ENCODE data around the gene ST6GALNAC2. TPM values are rescaled to one million over a fixed set of nuclear protein-coding genes. Genes with fewer than 3 reads are reported as not detected.
"Not testable (repeated sequence)": the region's sequence is repeated elsewhere in the genome, so short reads cannot be mapped to it uniquely, and the experiment has no call there.

Gene ST6GALNAC2
- total RNA-seq, 1 experiment from 2014 or later: 23.0 TPM

- Histone ChIP-seq H3K4me3 (ENCODE audit: low read depth in 2 of 2, low read length in 2 of 2) (no peak overlapping the region), H3K27me3 (ENCODE audit: control insufficient read depth, insufficient read depth, low read length) (no peaks in the 10 kb centered on the region), H3K27ac (ENCODE audit: low read length) (peak overlapping the region; percentile 85), H3K9me3 (ENCODE audit: control insufficient read depth, insufficient read depth, low read depth, low read length) (no peaks in the 10 kb centered on the region), H3K4me1 (ENCODE audit: control insufficient read depth, insufficient read depth, low read length) (peaks cover 76% of the 10 kb centered on the region), H3K36me3 (ENCODE audit: control insufficient read depth, insufficient read depth, low read length) (peaks cover 6% of the 10 kb centered on the region; the same call in 1 of the 2 replicates)
- ATAC-seq (no peak), DNase-seq (ENCODE audit: low read depth, low spot score) (no peak)
- BruUV-seq (replicated peaks): TSS peak; percentile 82
- POLR2A ChIA-PET: interaction anchor here (0.6 to 1.1 kb wide), 4 partner anchors 8 to 1789 kb away, joined by 7 to 11 read pairs (median 8); partner anchors contain the start of genes AANAT and ST6GALNAC2
- in situ Hi-C loops (cut with HindIII; ENCODE audit: low pct_unique_long_range_greater_than_20kb, low sequenced_read_pairs): no loop called here
- TF ChIP-seq POLR2AphosphoS5 (IDR thresholded peaks at IDR 0.05; ENCODE audit: low read depth, low read length) (no peak), TCF7L2 (IDR thresholded peaks at IDR 0.05; ENCODE audit: low read depth, low read length) (no peak), CTCF (IDR thresholded peaks at IDR 0.05) (no peak), REST (IDR thresholded peaks at IDR 0.05; ENCODE audit: insufficient read depth in 1 of 2, low read depth in 2 of 2, low read length in 1 of 2) (no peak), SIN3A (IDR thresholded peaks at IDR 0.05; ENCODE audit: borderline replicate concordance, insufficient read depth, low read depth, low read length) (no peak)
- intact Hi-C loops (cut with micrococcal nuclease; ENCODE audit: unreplicated experiment): loop anchor here (10.0 kb wide), 1 partner anchor 59 kb away; no protein-coding TSS in a partner anchor
- CTCF ChIA-PET: interaction anchor here (0.6 to 1.1 kb wide), 2 partner anchors 9 to 20 kb away, joined by 3 to 6 read pairs; partner anchors contain the start of gene ST6GALNAC2
Observed at GRCh38 chr17:76565728-76566612, 19.7 kb downstream of the ST6GALNAC2 start.

- POLR2A ChIA-PET; H3K27me3 ChIP-seq (ENCODE audit: control insufficient read depth, insufficient read depth, low read length); DNase-seq (ENCODE audit: low read depth, low spot score); H3K4me3 ChIP-seq (ENCODE audit: low read depth in 2 of 2, low read length in 2 of 2); H3K9me3 ChIP-seq (ENCODE audit: control insufficient read depth, insufficient read depth, low read depth, low read length); CTCF ChIA-PET; BruUV-seq (replicated peaks); ATAC-seq; H3K36me3 ChIP-seq (ENCODE audit: control insufficient read depth, insufficient read depth, low read length); in situ Hi-C loops (cut with HindIII; ENCODE audit: low pct_unique_long_range_greater_than_20kb, low sequenced_read_pairs): not testable (repeated sequence)
- intact Hi-C loops (cut with micrococcal nuclease; ENCODE audit: unreplicated experiment): loop anchor here (10.0 kb wide), 1 partner anchor 60 kb away; no protein-coding TSS in a partner anchor
- Histone ChIP-seq H3K27ac (ENCODE audit: low read length) (peak overlapping the region; percentile 49; the same call in 1 of the 2 replicates), H3K4me1 (ENCODE audit: control insufficient read depth, insufficient read depth, low read length) (peaks cover 77% of the 10 kb centered on the region)
Observed at GRCh38 chr17:76564991-76565727, 20.5 kb downstream of the ST6GALNAC2 start.

GRCh38 chr17:76563359-76563758 is 22.3 kb downstream of the ST6GALNAC2 start:
- H3K4me1 ChIP-seq (ENCODE audit: control insufficient read depth, insufficient read depth, low read length): peaks cover 75% of the 10 kb centered on the region
- BruUV-seq (replicated peaks); H3K27me3 ChIP-seq (ENCODE audit: control insufficient read depth, insufficient read depth, low read length); H3K36me3 ChIP-seq (ENCODE audit: control insufficient read depth, insufficient read depth, low read length); H3K9me3 ChIP-seq (ENCODE audit: control insufficient read depth, insufficient read depth, low read depth, low read length); H3K4me3 ChIP-seq (ENCODE audit: low read depth in 2 of 2, low read length in 2 of 2); ATAC-seq; in situ Hi-C loops (cut with HindIII; ENCODE audit: low pct_unique_long_range_greater_than_20kb, low sequenced_read_pairs); H3K27ac ChIP-seq (ENCODE audit: low read length); POLR2A ChIA-PET; DNase-seq (ENCODE audit: low read depth, low spot score): not testable (repeated sequence)
- CTCF ChIA-PET: interaction anchor here (0.6 kb wide), 1 partner anchor 91 kb away, joined by 3 read pairs; no protein-coding TSS in a partner anchor
- intact Hi-C loops (cut with micrococcal nuclease; ENCODE audit: unreplicated experiment): loop anchor here (10.0 kb wide), 1 partner anchor 61 kb away; no protein-coding TSS in a partner anchor

Data from Panc1 (cell line).